Esophagus mucosa (tissue), 1 donor: ENCODE measurements around the gene PPM1M. TPM values are rescaled to one million over a fixed set of nuclear protein-coding genes. Genes with fewer than 3 reads are reported as not detected.

Experiments used
- ATAC-seq: fragments of 200-7000 bp; cut with Tn5 transposase; one replicate; pipeline ENCODE4 v1.9.1; 2020
- total RNA-seq: library from RNA; stranded (reverse); gene quantifications from one replicate; pipeline ENCODE4 v1.2.4, GENCODE V29; 2023
- donor health status: DM: yes; HTN: yes; CAD: no.

PPM1M gene
- total RNA-seq, 1 donor from 2014 or later, result 9.5 TPM

- no peak for ATAC-seq
These were observed 14.6 kb upstream of the PPM1M start for GRCh38 chr3:52230889-52231499.

GRCh38 chr3:52231502-52232278, 13.9 kb upstream of the PPM1M start:
- ATAC-seq, result peak; percentile 69

GRCh38 chr3:52232279-52233107, 13.1 kb upstream of the PPM1M start:
- ATAC-seq, result no peak

- no peak for ATAC-seq
These were observed 12.4 kb upstream of the PPM1M start for GRCh38 chr3:52233108-52233591.

GRCh38 chr3:52233968-52234367, 11.6 kb upstream of the PPM1M start:
- no peak for ATAC-seq

- no peak for ATAC-seq
These were observed 10.8 kb upstream of the PPM1M start for GRCh38 chr3:52234516-52235447.

GRCh38 chr3:52236424-52236886, 9.1 kb upstream of the PPM1M start:
- ATAC-seq, result no peak

- ATAC-seq, result no peak
These were observed 8.4 kb upstream of the PPM1M start for GRCh38 chr3:52237006-52237656.

- ATAC-seq, result peak; percentile 65
These were observed 7.8 kb upstream of the PPM1M start for GRCh38 chr3:52237657-52238172.

GRCh38 chr3:52238193-52238760, 7.3 kb upstream of the PPM1M start:
- ATAC-seq, result peak; percentile 22

GRCh38 chr3:52238761-52239701, 6.5 kb upstream of the PPM1M start, which contains the start of gene TWF2:
Gene TWF2, minus strand, starts transcription at chr3:52239158. Its CDS starts 142 bp downstream, at chr3:52239016.
- peak; percentile 78 for ATAC-seq

- peak; percentile 48 for ATAC-seq
These were observed 5.3 kb upstream of the PPM1M start for GRCh38 chr3:52240059-52240885.

- ATAC-seq, result no peak
These were observed 4.6 kb upstream of the PPM1M start for GRCh38 chr3:52240886-52241370.

GRCh38 chr3:52242039-52242438, 3.5 kb upstream of the PPM1M start:
- no peak for ATAC-seq

GRCh38 chr3:52243791-52244628, 1.5 kb upstream of the PPM1M start:
- ATAC-seq, result peak; percentile 66

GRCh38 chr3:52246264-52246620, 683 bp downstream of the PPM1M start:
- no peak for ATAC-seq

- ATAC-seq, result no peak
These were observed 1.3 kb downstream of the PPM1M start for GRCh38 chr3:52246728-52247408.
